HL-60 (cell line): ENCODE results near the gene TK2.

ENCODE experiments used
- DNase-seq, 2 experiments: peaks; one replicate each; pipeline ENCODE4 v3.0.0-alpha.2; 2010 to 2020; ENCODE audit warnings: low read depth in 1 of 2, low spot score in 1 of 2
- H3K27ac ChIP-seq: fragments of 250-450 bp; sonication (Bioruptor Pico); replicated peaks from 2 replicates; pipeline ENCODE4 v1.5.1; 2020; ENCODE audit warnings: mild to moderate bottlenecking, moderate library complexity
- H3K27me3 ChIP-seq: fragments of 250-450 bp; sonication (Bioruptor Pico); 2 replicates; pipeline ENCODE4 v1.5.1; 2021; ENCODE audit warnings: mild to moderate bottlenecking, moderate library complexity; ENCODE audit not compliant: insufficient read depth, poor library complexity, severe bottlenecking
- H3K4me3 ChIP-seq: replicated peaks from 2 replicates; pipeline ENCODE4 v1.5.1; 2011; ENCODE audit warnings: mild to moderate bottlenecking, control low read depth, low read length; ENCODE audit not compliant: insufficient read depth
- GABPA ChIP-seq: IDR thresholded peaks from 2 replicates; pipeline ENCODE4 v1.6.1; 2012; ENCODE audit warnings: low read depth
- POLR2AphosphoS5 ChIP-seq: IDR thresholded peaks from 2 replicates; pipeline ENCODE4 v1.6.1; 2012; ENCODE audit warnings: low read depth
- SPI1 ChIP-seq: IDR thresholded peaks from 2 replicates; pipeline ENCODE4 v1.6.1; 2012; ENCODE audit warnings: low read depth, mild to moderate bottlenecking, borderline replicate concordance
- TF ChIP-seq, protein P1 (sequence below): IDR thresholded peaks from one replicate; pipeline ENCODE4 v1.5.1; 2011; ENCODE audit warnings: low read length, control low read depth, inconsistent platforms; ENCODE audit not compliant: insufficient read depth
- TF ChIP-seq, protein P2 (sequence below): IDR thresholded peaks from 2 replicates; pipeline ENCODE4 v1.6.1; 2012; ENCODE audit warnings: low read depth; ENCODE audit not compliant: insufficient replicate concordance

Gene TK2

DNA sequence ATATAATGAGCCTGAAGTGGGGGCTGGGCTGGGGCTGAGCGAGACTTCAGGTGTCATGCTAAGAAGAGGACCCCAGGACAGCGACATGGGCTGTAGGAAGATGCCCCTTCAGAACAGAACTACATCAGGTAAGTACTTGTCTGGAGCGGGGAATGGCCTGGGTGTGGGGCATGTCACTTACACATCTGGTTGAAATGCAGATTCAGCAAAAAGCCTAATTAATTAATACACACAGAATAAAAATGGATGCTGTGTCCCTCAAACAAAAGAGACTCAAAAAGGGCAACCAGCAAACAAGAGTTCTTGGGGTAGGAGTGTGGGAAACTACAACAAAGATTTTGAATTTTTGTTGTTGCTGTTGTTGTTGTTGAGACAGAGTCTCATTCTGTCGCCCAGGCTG lies 41.1 kb upstream of the TK2 start:
- Histone ChIP-seq H3K4me3 (no peak overlapping the region), H3K27ac (no peak overlapping the region), H3K27me3 (no peaks in the 10 kb centered on the region)
- DNase-seq = no peak
- TF ChIP-seq, protein P1, sequence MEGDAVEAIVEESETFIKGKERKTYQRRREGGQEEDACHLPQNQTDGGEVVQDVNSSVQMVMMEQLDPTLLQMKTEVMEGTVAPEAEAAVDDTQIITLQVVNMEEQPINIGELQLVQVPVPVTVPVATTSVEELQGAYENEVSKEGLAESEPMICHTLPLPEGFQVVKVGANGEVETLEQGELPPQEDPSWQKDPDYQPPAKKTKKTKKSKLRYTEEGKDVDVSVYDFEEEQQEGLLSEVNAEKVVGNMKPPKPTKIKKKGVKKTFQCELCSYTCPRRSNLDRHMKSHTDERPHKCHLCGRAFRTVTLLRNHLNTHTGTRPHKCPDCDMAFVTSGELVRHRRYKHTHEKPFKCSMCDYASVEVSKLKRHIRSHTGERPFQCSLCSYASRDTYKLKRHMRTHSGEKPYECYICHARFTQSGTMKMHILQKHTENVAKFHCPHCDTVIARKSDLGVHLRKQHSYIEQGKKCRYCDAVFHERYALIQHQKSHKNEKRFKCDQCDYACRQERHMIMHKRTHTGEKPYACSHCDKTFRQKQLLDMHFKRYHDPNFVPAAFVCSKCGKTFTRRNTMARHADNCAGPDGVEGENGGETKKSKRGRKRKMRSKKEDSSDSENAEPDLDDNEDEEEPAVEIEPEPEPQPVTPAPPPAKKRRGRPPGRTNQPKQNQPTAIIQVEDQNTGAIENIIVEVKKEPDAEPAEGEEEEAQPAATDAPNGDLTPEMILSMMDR = no peak
- TF ChIP-seq, protein P2, sequence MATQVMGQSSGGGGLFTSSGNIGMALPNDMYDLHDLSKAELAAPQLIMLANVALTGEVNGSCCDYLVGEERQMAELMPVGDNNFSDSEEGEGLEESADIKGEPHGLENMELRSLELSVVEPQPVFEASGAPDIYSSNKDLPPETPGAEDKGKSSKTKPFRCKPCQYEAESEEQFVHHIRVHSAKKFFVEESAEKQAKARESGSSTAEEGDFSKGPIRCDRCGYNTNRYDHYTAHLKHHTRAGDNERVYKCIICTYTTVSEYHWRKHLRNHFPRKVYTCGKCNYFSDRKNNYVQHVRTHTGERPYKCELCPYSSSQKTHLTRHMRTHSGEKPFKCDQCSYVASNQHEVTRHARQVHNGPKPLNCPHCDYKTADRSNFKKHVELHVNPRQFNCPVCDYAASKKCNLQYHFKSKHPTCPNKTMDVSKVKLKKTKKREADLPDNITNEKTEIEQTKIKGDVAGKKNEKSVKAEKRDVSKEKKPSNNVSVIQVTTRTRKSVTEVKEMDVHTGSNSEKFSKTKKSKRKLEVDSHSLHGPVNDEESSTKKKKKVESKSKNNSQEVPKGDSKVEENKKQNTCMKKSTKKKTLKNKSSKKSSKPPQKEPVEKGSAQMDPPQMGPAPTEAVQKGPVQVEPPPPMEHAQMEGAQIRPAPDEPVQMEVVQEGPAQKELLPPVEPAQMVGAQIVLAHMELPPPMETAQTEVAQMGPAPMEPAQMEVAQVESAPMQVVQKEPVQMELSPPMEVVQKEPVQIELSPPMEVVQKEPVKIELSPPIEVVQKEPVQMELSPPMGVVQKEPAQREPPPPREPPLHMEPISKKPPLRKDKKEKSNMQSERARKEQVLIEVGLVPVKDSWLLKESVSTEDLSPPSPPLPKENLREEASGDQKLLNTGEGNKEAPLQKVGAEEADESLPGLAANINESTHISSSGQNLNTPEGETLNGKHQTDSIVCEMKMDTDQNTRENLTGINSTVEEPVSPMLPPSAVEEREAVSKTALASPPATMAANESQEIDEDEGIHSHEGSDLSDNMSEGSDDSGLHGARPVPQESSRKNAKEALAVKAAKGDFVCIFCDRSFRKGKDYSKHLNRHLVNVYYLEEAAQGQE = no peak
- no peak for TF ChIP-seq POLR2AphosphoS5
- TF ChIP-seq SPI1 = no peak
- TF ChIP-seq GABPA = no peak

- no peak overlapping the region for H3K4me3 ChIP-seq
- no peak overlapping the region for H3K27ac ChIP-seq
- no peak for DNase-seq
- TF ChIP-seq, protein P2 = no peak
- TF ChIP-seq POLR2AphosphoS5 (no peak), SPI1 (no peak), GABPA (no peak)
- TF ChIP-seq, protein P1 = no peak
- no peaks in the 10 kb centered on the region for H3K27me3 ChIP-seq
These were observed 40.4 kb upstream of the TK2 start for GRCh38 chr16:66590322-66590721.

- Histone ChIP-seq H3K27me3 (no peaks in the 10 kb centered on the region), H3K4me3 (no peak overlapping the region), H3K27ac (peak overlapping the region; percentile 24)
- peak; percentile 64 to 88 for DNase-seq
- TF ChIP-seq, protein P2 = no peak
- TF ChIP-seq, protein P1 = peak; percentile 97
These were observed 39.2 kb upstream of the TK2 start for GRCh38 chr16:66588981-66589713.
